Measurements from ENCODE around the gene COP1.
"Not testable (repeated sequence)": the region's sequence is repeated elsewhere in the genome, so short reads cannot be mapped to it uniquely, and the experiment has no call there.

Gene COP1

GRCh38 chr1:176101951-176102642 is 105.0 kb downstream of the COP1 start:
- ChIA-PET CTCF (no interaction called here), POLR2A (no interaction called here)
- TF ChIP-seq, protein P1, sequence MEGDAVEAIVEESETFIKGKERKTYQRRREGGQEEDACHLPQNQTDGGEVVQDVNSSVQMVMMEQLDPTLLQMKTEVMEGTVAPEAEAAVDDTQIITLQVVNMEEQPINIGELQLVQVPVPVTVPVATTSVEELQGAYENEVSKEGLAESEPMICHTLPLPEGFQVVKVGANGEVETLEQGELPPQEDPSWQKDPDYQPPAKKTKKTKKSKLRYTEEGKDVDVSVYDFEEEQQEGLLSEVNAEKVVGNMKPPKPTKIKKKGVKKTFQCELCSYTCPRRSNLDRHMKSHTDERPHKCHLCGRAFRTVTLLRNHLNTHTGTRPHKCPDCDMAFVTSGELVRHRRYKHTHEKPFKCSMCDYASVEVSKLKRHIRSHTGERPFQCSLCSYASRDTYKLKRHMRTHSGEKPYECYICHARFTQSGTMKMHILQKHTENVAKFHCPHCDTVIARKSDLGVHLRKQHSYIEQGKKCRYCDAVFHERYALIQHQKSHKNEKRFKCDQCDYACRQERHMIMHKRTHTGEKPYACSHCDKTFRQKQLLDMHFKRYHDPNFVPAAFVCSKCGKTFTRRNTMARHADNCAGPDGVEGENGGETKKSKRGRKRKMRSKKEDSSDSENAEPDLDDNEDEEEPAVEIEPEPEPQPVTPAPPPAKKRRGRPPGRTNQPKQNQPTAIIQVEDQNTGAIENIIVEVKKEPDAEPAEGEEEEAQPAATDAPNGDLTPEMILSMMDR (IDR thresholded peaks at IDR 0.05; ENCODE audit: control extremely low read depth, extremely low read depth, low read depth, missing control alignments) = no peak
- no peak for DNase-seq (ENCODE audit: extremely low spot score)

DNA sequence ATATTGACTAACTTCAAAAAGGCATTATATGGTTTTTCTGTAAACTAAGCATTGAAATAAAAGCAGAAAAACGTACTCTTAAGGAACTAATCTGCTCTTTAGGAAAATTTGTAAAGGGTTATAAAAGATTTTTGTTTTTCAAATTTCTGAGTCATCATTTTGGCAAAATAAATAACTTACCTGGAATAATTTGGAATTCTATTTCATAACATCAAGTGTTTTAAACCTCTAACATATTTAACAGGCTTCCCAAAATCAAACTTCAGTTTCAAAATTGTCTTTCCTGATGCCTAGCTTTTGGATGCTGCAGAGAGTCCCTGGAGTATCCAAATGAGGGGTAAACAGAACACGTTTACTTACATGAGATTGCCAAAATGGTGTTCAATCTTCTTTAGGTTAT is 108.5 kb downstream of the COP1 start:
- DNase-seq (ENCODE audit: extremely low spot score) = no peak
- TF ChIP-seq, protein P1 (IDR thresholded peaks at IDR 0.05; ENCODE audit: control extremely low read depth, extremely low read depth, low read depth, missing control alignments) = no peak
- ChIA-PET POLR2A (no interaction called here), CTCF (no interaction called here)

DNA sequence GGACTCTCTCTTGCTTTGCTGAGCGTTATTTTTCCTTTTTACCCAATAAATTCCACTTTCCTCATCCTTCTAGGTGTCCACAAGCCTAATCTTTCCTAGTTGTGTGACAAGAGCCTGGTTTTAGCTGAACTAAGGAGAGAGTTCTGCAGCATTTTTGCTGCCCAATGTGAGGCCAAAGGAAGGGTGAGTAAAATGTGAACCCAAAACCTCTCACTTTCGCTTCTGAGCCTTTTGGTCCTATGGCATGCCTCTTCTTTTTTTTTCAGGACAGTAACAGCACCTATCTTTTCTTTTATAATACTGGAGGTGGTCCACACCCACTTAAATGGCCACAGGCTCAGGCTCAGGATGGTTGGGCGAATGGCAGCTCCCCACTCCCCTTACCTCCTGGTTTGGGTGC is 111.1 kb downstream of the COP1 start:
- POLR2A ChIA-PET = no interaction called here
- CTCF ChIA-PET = interaction anchor here (1.0 to 1.6 kb wide), 2 partner anchors 19 to 944 kb away, joined by 3 read pairs; no protein-coding TSS in a partner anchor
- TF ChIP-seq, protein P1 (IDR thresholded peaks at IDR 0.05; ENCODE audit: control extremely low read depth, extremely low read depth, low read depth, missing control alignments) = no peak

DNA sequence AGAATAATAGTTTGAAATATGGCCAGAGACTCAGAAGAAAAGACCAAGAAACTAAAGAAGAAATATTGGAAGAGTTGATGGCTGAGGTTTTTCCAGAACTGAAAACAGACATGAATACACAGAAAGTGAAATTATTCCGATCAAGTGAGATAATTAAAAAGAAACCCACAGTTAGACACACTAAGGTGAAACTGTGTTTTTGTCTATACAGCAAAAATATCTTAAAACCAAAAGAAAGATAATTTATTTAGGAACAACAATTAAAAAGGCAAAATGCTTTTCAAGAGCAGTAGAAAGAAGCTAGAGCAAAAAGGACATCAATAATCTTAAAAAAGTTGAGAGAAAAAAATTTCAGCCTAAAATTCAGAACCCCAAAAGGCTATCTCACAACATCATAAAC is 116.3 kb downstream of the COP1 start:
- ChIA-PET CTCF (no interaction called here), POLR2A (no interaction called here)
- no peak for DNase-seq (ENCODE audit: extremely low spot score)
- TF ChIP-seq, protein P1 (IDR thresholded peaks at IDR 0.05; ENCODE audit: control extremely low read depth, extremely low read depth, low read depth, missing control alignments) = no peak

More for the DNA sequence above, 111.1 kb downstream of the COP1 start:
- no peak for DNase-seq (ENCODE audit: extremely low spot score)

- POLR2A ChIA-PET; CTCF ChIA-PET; DNase-seq (ENCODE audit: extremely low spot score): not testable (repeated sequence)
Observed at GRCh38 chr1:176087746-176088145, 119.3 kb downstream of the COP1 start.

GRCh38 chr1:176073524-176074157 is 133.4 kb downstream of the COP1 start:
- TF ChIP-seq, protein P1 (IDR thresholded peaks at IDR 0.05; ENCODE audit: control extremely low read depth, extremely low read depth, low read depth, missing control alignments) = peak; percentile 69
- peak; percentile 24 for DNase-seq (ENCODE audit: extremely low spot score)
- ChIA-PET CTCF (interaction anchor here (1.0 kb wide), 1 partner anchor 10 kb away, joined by 3 read pairs; no protein-coding TSS in a partner anchor), POLR2A (no interaction called here)

GRCh38 chr1:176068901-176069300 is 138.2 kb downstream of the COP1 start:
- ChIA-PET CTCF (no interaction called here), POLR2A (no interaction called here)
- TF ChIP-seq, protein P1 (IDR thresholded peaks at IDR 0.05; ENCODE audit: control extremely low read depth, extremely low read depth, low read depth, missing control alignments) = no peak
- no peak for DNase-seq (ENCODE audit: extremely low spot score)
